Body of pancreas (tissue), 4 donors: ENCODE data around the gene CMC4.

Source experiments
- CTCF ChIP-seq, 7 experiments: fragments of 450-650 bp in 4 of 7; fragments of 200-600 bp in 3 of 7; sonication (generic) in 3 of 7; IDR thresholded peaks; one replicate each; pipeline ENCODE4 v1.5.1; 2016 to 2019; ENCODE audit warnings: antibody characterized with exemption in 7 of 7
- POLR2A ChIP-seq, 3 donors: fragments of 450-650 bp; IDR thresholded peaks; one replicate each; pipeline ENCODE4 v1.6.1; 2016; ENCODE audit warnings: antibody characterized with exemption in 3 of 3, mild to moderate bottlenecking in 2 of 3

GRCh38 chrX:155070663-155070974, 317 bp downstream of the CMC4 start:
- TF ChIP-seq CTCF (IDR thresholded peaks at IDR 0.05) = no peak
- TF ChIP-seq POLR2A (IDR thresholded peaks at IDR 0.05) = no peak
